PC-9 (cell line): ENCODE results near the gene TMEM52. TPM values are rescaled to one million over a fixed set of nuclear protein-coding genes. Genes with fewer than 3 reads are reported as not detected.
A peak's percentile ranks its signal among the peaks of the same experiment; 100 is the strongest.

Experiments
- Bru-seq: library from RNA; stranded (reverse); fragments of 400-500 nt; gene quantifications from one replicate; lab custom pipeline; 2021; lab: Mats Ljungman, UMichigan
- BruChase-seq, 2 experiments: library from RNA; stranded (reverse); fragments of 400-500 nt; gene quantifications; one replicate each; lab custom pipeline; 2021; lab: Mats Ljungman, UMichigan
- BruUV-seq: library from RNA; stranded (reverse); fragments of 400-500 nt; replicated peaks from 2 replicates; lab custom pipeline; 2021; lab: Mats Ljungman, UMichigan
- CTCF ChIA-PET: fragments of 300-600 bp; sonication (Branson Sonifier 250); formaldehyde crosslinking; loops from one replicate; lab custom pipeline; 2022; ENCODE audit warnings: antibody characterized with exemption; lab: Charles Lee
- POLR2A ChIA-PET: fragments of 300-600 bp; sonication (Branson Sonifier 250); formaldehyde crosslinking; loops from one replicate; lab custom pipeline; 2022; ENCODE audit warnings: antibody characterized with exemption; ENCODE audit not compliant: unreplicated experiment; lab: Charles Lee
- DNase-seq, 2 experiments: peaks; one replicate each; pipeline versions ENCODE4 v3.0.0 to v3.0.0-alpha.2; 2015 to 2022; ENCODE audit warnings: mixed read lengths in 1 of 2
- H2AFZ ChIP-seq: fragments of 200-600 bp; sonication (generic); 2 replicates; pipeline ENCODE4 v1.8.1; 2017; ENCODE audit warnings: antibody characterized with exemption
- H3F3A ChIP-seq: fragments of 200-600 bp; sonication (generic); 2 replicates; pipeline ENCODE4 v1.8.1; 2017; ENCODE audit warnings: antibody characterized with exemption, mild to moderate bottlenecking, low read depth; ENCODE audit not compliant: insufficient read depth
- H3K27ac ChIP-seq: fragments of 200-600 bp; sonication (generic); 2 replicates; pipeline ENCODE4 v1.6.1; 2016; ENCODE audit warnings: mixed run types
- H3K27me3 ChIP-seq: fragments of 200-600 bp; sonication (generic); 2 replicates; pipeline ENCODE4 v1.6.1; 2016; ENCODE audit warnings: low read depth, mixed run types; ENCODE audit not compliant: insufficient read depth
- H3K36me3 ChIP-seq: fragments of 200-600 bp; sonication (generic); 2 replicates; pipeline ENCODE4 v1.6.1; 2016; ENCODE audit warnings: low read depth, mixed run types
- H3K4me1 ChIP-seq: fragments of 200-600 bp; sonication (generic); replicated peaks from 2 replicates; pipeline ENCODE4 v1.6.1; 2016; ENCODE audit warnings: mixed run types; ENCODE audit not compliant: insufficient read depth
- H3K4me2 ChIP-seq: fragments of 200-600 bp; sonication (generic); 2 replicates; pipeline ENCODE4 v1.6.1; 2017; ENCODE audit warnings: mixed run types
- H3K4me3 ChIP-seq: fragments of 200-600 bp; sonication (generic); 2 replicates; pipeline ENCODE4 v1.6.1; 2016; ENCODE audit warnings: mixed run types
- H3K79me2 ChIP-seq: fragments of 200-600 bp; sonication (generic); 2 replicates; pipeline ENCODE4 v1.6.1; 2017; ENCODE audit warnings: low read depth, mixed run types
- H3K9me2 ChIP-seq: fragments of 200-600 bp; sonication (generic); 2 replicates; pipeline ENCODE4 v1.8.1; 2017; ENCODE audit warnings: mild to moderate bottlenecking; ENCODE audit not compliant: insufficient read depth
- H3K9me3 ChIP-seq: fragments of 200-600 bp; sonication (generic); 2 replicates; pipeline ENCODE4 v1.8.1; 2016; ENCODE audit warnings: low read depth; ENCODE audit not compliant: insufficient read depth
- H4K20me1 ChIP-seq: fragments of 200-600 bp; sonication (generic); 2 replicates; pipeline ENCODE4 v1.8.1; 2017; ENCODE audit not compliant: insufficient read depth
- EZH2 ChIP-seq: fragments of 200-600 bp; sonication (generic); IDR thresholded peaks from 2 replicates; pipeline ENCODE4 v1.8.0; 2017; ENCODE audit warnings: antibody characterized with exemption, low read depth
- intact Hi-C: fragments of 100-400 bp; cut with micrococcal nuclease; formaldehyde crosslinking; loops from one replicate; pipeline ENCODE4 v1.10.0; 2022; ENCODE audit not compliant: unreplicated experiment
- long read RNA-seq: library from polyadenylated mRNA; stranded (forward); transcript quantifications from one replicate; pipeline ENCODE4 v2.0.0, GENCODE V29; 2022
- total RNA-seq: library from RNA; stranded (reverse); gene quantifications from 2 replicates; pipeline ENCODE4 v1.2.3, GENCODE V29; 2021
- TF ChIP-seq, protein P1 (sequence below): fragments of 200-600 bp; sonication (generic); conservative IDR thresholded peaks from 2 replicates; pipeline ENCODE4 v1.6.1; 2017; ENCODE audit warnings: mixed run types, antibody characterized with exemption, mild to moderate bottlenecking, moderate library complexity

The TMEM52 gene
- 7.4 and 8.5 TPM in 2 replicates for total RNA-seq
- percentile 29 among the genes with signal in this experiment for Bru-seq, nascent RNA
- BruChase-seq, experiment 1, labeled RNA remaining after a 2-hour chase: percentile 32 among the genes with signal in this experiment
- percentile 60 among the genes with signal in this experiment for BruChase-seq, experiment 2, labeled RNA remaining after a 6-hour chase
- long read RNA-seq, partial matches to known transcripts: 2 of 6 reads
- long read RNA-seq, other reads (novel, unspliced or antisense): 3 of 6 reads

GRCh38 chr1:1918901-1919303, at the start of gene TMEM52:
TMEM52 (minus strand) TSS chr1:1919279; CDS start chr1:1919265, 14 bp downstream.
- POLR2A ChIA-PET: no interaction called here
- no peak within 1 kb of the TSS for H3K27ac ChIP-seq

GRCh38 chr1:1967879-1968278, 48.8 kb upstream of the TMEM52 start:
- no peaks in the 10 kb centered on the region for H4K20me1 ChIP-seq
- peaks cover 5% of the 10 kb centered on the region; the same call in 1 of the 2 replicates for H3F3A ChIP-seq
- POLR2A ChIA-PET: no interaction called here
- intact Hi-C loops: no loop called here
- DNase-seq: no peak
- no peak overlapping the region for H3K4me3 ChIP-seq
- no peak overlapping the region for H3K27ac ChIP-seq
- TF ChIP-seq EZH2: no peak
- H3K36me3 ChIP-seq: no peaks in the 10 kb centered on the region
- H3K9me3 ChIP-seq: no peaks in the 10 kb centered on the region
- CTCF ChIA-PET: no interaction called here
- no peak overlapping the region for H2AFZ ChIP-seq
- no peaks in the 10 kb centered on the region for H3K79me2 ChIP-seq
- H3K4me1 ChIP-seq: no peaks in the 10 kb centered on the region
- H3K4me2 ChIP-seq: no peak overlapping the region
- H3K9me2 ChIP-seq: no peaks in the 10 kb centered on the region
- peaks cover 33% of the 10 kb centered on the region for H3K27me3 ChIP-seq
- no TSS peak for BruUV-seq

More at GRCh38 chr1:1918901-1919303, at the start of gene TMEM52:
- Histone ChIP-seq H3F3A (peaks cover 6% of the 10 kb centered on the region; the same call in 1 of the 2 replicates), H3K27me3 (no peaks in the 10 kb centered on the region), H3K79me2 (no peaks in the 10 kb centered on the region), H3K9me2 (no peaks in the 10 kb centered on the region), H3K9me3 (no peaks in the 10 kb centered on the region), H4K20me1 (no peaks in the 10 kb centered on the region), H3K4me3 (peak within 1 kb of the TSS; percentile 78), H3K36me3 (no peaks in the 10 kb centered on the region), H3K4me2 (peak within 1 kb of the TSS; percentile 89), H2AFZ (peak within 1 kb of the TSS; percentile 86), H3K4me1 (peaks cover 9% of the 10 kb centered on the region; the same call in 1 of the 2 replicates)
- no TSS peak for BruUV-seq
- DNase-seq: peak in 1 of 2 experiments; percentile 48
- CTCF ChIA-PET: interaction anchor here (0.5 kb wide), 1 partner anchor 10 kb away, joined by 8 read pairs; no protein-coding TSS in a partner anchor
- no peak for TF ChIP-seq EZH2
- TF ChIP-seq, protein P1, sequence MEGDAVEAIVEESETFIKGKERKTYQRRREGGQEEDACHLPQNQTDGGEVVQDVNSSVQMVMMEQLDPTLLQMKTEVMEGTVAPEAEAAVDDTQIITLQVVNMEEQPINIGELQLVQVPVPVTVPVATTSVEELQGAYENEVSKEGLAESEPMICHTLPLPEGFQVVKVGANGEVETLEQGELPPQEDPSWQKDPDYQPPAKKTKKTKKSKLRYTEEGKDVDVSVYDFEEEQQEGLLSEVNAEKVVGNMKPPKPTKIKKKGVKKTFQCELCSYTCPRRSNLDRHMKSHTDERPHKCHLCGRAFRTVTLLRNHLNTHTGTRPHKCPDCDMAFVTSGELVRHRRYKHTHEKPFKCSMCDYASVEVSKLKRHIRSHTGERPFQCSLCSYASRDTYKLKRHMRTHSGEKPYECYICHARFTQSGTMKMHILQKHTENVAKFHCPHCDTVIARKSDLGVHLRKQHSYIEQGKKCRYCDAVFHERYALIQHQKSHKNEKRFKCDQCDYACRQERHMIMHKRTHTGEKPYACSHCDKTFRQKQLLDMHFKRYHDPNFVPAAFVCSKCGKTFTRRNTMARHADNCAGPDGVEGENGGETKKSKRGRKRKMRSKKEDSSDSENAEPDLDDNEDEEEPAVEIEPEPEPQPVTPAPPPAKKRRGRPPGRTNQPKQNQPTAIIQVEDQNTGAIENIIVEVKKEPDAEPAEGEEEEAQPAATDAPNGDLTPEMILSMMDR: no peak
- intact Hi-C loops: loop anchor here (2.0 kb wide), 1 partner anchor 216 kb away; no protein-coding TSS in a partner anchor

GRCh38 chr1:1967151-1967550, 48.1 kb upstream of the TMEM52 start:
- no peak for DNase-seq
- no peaks in the 10 kb centered on the region for H3K36me3 ChIP-seq
- H3K9me3 ChIP-seq: no peaks in the 10 kb centered on the region
- BruUV-seq: no TSS peak
- no peak overlapping the region for H3K27ac ChIP-seq
- no peaks in the 10 kb centered on the region for H3K4me1 ChIP-seq
- H3F3A ChIP-seq: peaks cover 5% of the 10 kb centered on the region; the same call in 1 of the 2 replicates
- no peaks in the 10 kb centered on the region for H3K79me2 ChIP-seq
- no peak overlapping the region for H3K4me3 ChIP-seq
- intact Hi-C loops: no loop called here
- no peaks in the 10 kb centered on the region for H3K9me2 ChIP-seq
- TF ChIP-seq, protein P1: no peak
- TF ChIP-seq EZH2: no peak
- H3K27me3 ChIP-seq: peaks cover 33% of the 10 kb centered on the region
- POLR2A ChIA-PET: no interaction called here
- H3K4me2 ChIP-seq: no peak overlapping the region
- CTCF ChIA-PET: no interaction called here
- no peaks in the 10 kb centered on the region for H4K20me1 ChIP-seq
- no peak overlapping the region for H2AFZ ChIP-seq
